CD4-positive, CD25-positive, alpha-beta regulatory T cell (primary cell): ENCODE data around the gene CNFN. TPM values are rescaled to one million over a fixed set of nuclear protein-coding genes. Genes with fewer than 3 reads are reported as not detected.

Experiments
- ATAC-seq, 2 donors: fragments of 150-1000 bp; cut with Tn5 transposase; one replicate each; pipeline ENCODE4 v1.10.0; 2021; ENCODE audit warnings: low read depth in 2 of 2, moderate number of reproducible peaks in 2 of 2, moderate library complexity in 1 of 2
- DNase-seq, 3 donors: peaks; one replicate each; pipeline versions ENCODE4 v3.0.0 to v3.0.0-alpha.2; 2012 to 2022; ENCODE audit warnings: mixed read lengths in 1 of 3
- H3K27ac ChIP-seq: one replicate; pipeline ENCODE4 v1.7.0; 2013; ENCODE audit warnings: mild to moderate bottlenecking, low read length; ENCODE audit not compliant: insufficient read depth, poor library complexity, severe bottlenecking
- H3K27me3 ChIP-seq: one replicate; pipeline ENCODE4 v1.7.0; 2013; ENCODE audit warnings: low read length; ENCODE audit not compliant: control insufficient read depth, insufficient read depth
- H3K36me3 ChIP-seq: one replicate; pipeline ENCODE4 v1.7.0; 2013; ENCODE audit warnings: mild to moderate bottlenecking, low read length, moderate library complexity; ENCODE audit not compliant: control insufficient read depth, insufficient read depth
- H3K4me1 ChIP-seq: 2 replicates; pipeline ENCODE4 v1.7.0; 2013; ENCODE audit warnings: mild to moderate bottlenecking, low read length; ENCODE audit not compliant: insufficient read depth, control insufficient read depth, poor library complexity, severe bottlenecking
- H3K4me3 ChIP-seq: one replicate; pipeline ENCODE4 v1.7.0; 2013; ENCODE audit warnings: low read depth, mild to moderate bottlenecking, low read length, moderate library complexity
- H3K9me3 ChIP-seq, 2 experiments: 1 replicate in 1 of 2; 2 replicates in 1 of 2; pipeline ENCODE4 v1.7.0; 2013; ENCODE audit warnings: low read length in 2 of 2, mild to moderate bottlenecking in 1 of 2, moderate library complexity in 1 of 2; ENCODE audit not compliant: control insufficient read depth in 2 of 2
- H3K27ac Mint-ChIP-seq, 3 donors: one replicate each; pipeline ENCODE4 v1.8.0; 2020 to 2022; ENCODE audit warnings: mild to moderate bottlenecking in 3 of 3, mixed read lengths in 3 of 3, moderate library complexity in 2 of 3
- H3K27me3 Mint-ChIP-seq: one replicate; pipeline ENCODE4 v1.8.0; 2022; ENCODE audit warnings: mild to moderate bottlenecking, mixed read lengths
- H3K36me3 Mint-ChIP-seq: one replicate; pipeline ENCODE4 v1.8.0; 2020; ENCODE audit warnings: mixed read lengths
- H3K4me1 Mint-ChIP-seq, 4 donors: one replicate each; pipeline ENCODE4 v1.8.0; 2020 to 2022; ENCODE audit warnings: mixed read lengths in 4 of 4, mild to moderate bottlenecking in 1 of 4
- H3K4me3 Mint-ChIP-seq, 4 donors: one replicate each; pipeline ENCODE4 v1.8.0; 2020 to 2022; ENCODE audit warnings: mild to moderate bottlenecking in 4 of 4, mixed read lengths in 4 of 4, moderate library complexity in 3 of 4
- H3K9me3 Mint-ChIP-seq, 7 donors: one replicate each; pipeline ENCODE4 v1.8.0; 2020 to 2022; ENCODE audit warnings: mixed read lengths in 7 of 7, mild to moderate bottlenecking in 3 of 7, moderate library complexity in 2 of 7
- polyA plus RNA-seq, 4 donors: library from polyadenylated mRNA; unstranded; fragments of 300-500 nt; fragmentation: Illumina TruSeq; gene quantifications; one replicate each; pipeline ENCODE4 v1.2.3, GENCODE V29; 2021
- total RNA-seq: library from RNA; stranded (reverse); gene quantifications from one replicate; pipeline ENCODE4 v1.2.3, GENCODE V29; 2022

The CNFN gene
- total and polyA plus RNA-seq, 5 donors from 2014 or later, result 0.49 TPM; not detected in 3

- Histone ChIP-seq H3K27me3 (no peaks in the 10 kb centered on the region), H3K36me3 (no peaks in the 10 kb centered on the region), H3K27ac (no peak overlapping the region), H3K4me3 (no peak overlapping the region), H3K4me1 (no peaks in the 10 kb centered on the region), H3K9me3 (no peaks in the 10 kb centered on the region)
- Mint-ChIP-seq H3K27me3 (peaks cover 27% of the 10 kb centered on the region), H3K4me1 (peaks cover 0 to 2% (median 0%) of the 10 kb centered on the region in 4 donors), H3K9me3 (no peaks in the 10 kb centered on the region), H3K4me3 (no peak overlapping the region), H3K36me3 (peaks cover 5% of the 10 kb centered on the region), H3K27ac (peak overlapping the region in 2 of 3 donors; percentile 14 to 62)
- no peak for ATAC-seq
- DNase-seq, result no peak
Measured at GRCh38 chr19:42378225-42379215, 11.6 kb downstream of the CNFN start.

- DNase-seq, result no peak
- no peak for ATAC-seq
- H3K27me3 ChIP-seq, result no peaks in the 10 kb centered on the region
- H3K9me3 ChIP-seq, result no peaks in the 10 kb centered on the region
- H3K4me1 Mint-ChIP-seq, result peaks cover 0 to 2% (median 0%) of the 10 kb centered on the region in 4 donors
- no peaks in the 10 kb centered on the region for H3K9me3 Mint-ChIP-seq
- no peak overlapping the region for H3K4me3 Mint-ChIP-seq
- no peak overlapping the region for H3K27ac Mint-ChIP-seq
- H3K36me3 Mint-ChIP-seq, result peaks cover 5% of the 10 kb centered on the region
- no peaks in the 10 kb centered on the region for H3K36me3 ChIP-seq
- no peak overlapping the region for H3K27ac ChIP-seq
- H3K27me3 Mint-ChIP-seq, result peaks cover 13% of the 10 kb centered on the region
- no peaks in the 10 kb centered on the region for H3K4me1 ChIP-seq
- no peak overlapping the region for H3K4me3 ChIP-seq
Measured at GRCh38 chr19:42376177-42376555, 13.9 kb downstream of the CNFN start.

GRCh38 chr19:42375415-42376176 is 14.5 kb downstream of the CNFN start:
- Mint-ChIP-seq H3K9me3 (no peaks in the 10 kb centered on the region), H3K4me3 (no peak overlapping the region)

GRCh38 chr19:42374826-42375376 is 15.2 kb downstream of the CNFN start:
- no peaks in the 10 kb centered on the region for H3K4me1 ChIP-seq
- Mint-ChIP-seq H3K36me3 (peaks cover 5% of the 10 kb centered on the region), H3K9me3 (no peaks in the 10 kb centered on the region), H3K4me3 (no peak overlapping the region), H3K4me1 (peaks cover 0 to 2% (median 0%) of the 10 kb centered on the region in 4 donors), H3K27me3 (peaks cover 8% of the 10 kb centered on the region), H3K27ac (no peak overlapping the region)
- DNase-seq (no peak), ATAC-seq (no peak)
- no peak overlapping the region for H3K4me3 ChIP-seq
- H3K36me3 ChIP-seq, result no peaks in the 10 kb centered on the region
- no peak overlapping the region for H3K27ac ChIP-seq
- no peaks in the 10 kb centered on the region for H3K9me3 ChIP-seq
- no peaks in the 10 kb centered on the region for H3K27me3 ChIP-seq

More at GRCh38 chr19:42375415-42376176, 14.5 kb downstream of the CNFN start:
- Histone ChIP-seq H3K36me3 (no peaks in the 10 kb centered on the region), H3K4me3 (no peak overlapping the region), H3K9me3 (no peaks in the 10 kb centered on the region), H3K27me3 (no peaks in the 10 kb centered on the region), H3K27ac (no peak overlapping the region), H3K4me1 (no peaks in the 10 kb centered on the region)
- DNase-seq, result no peak
- ATAC-seq, result no peak
- peaks cover 12% of the 10 kb centered on the region for H3K27me3 Mint-ChIP-seq
- no peak overlapping the region for H3K27ac Mint-ChIP-seq
- H3K36me3 Mint-ChIP-seq, result peaks cover 5% of the 10 kb centered on the region
- H3K4me1 Mint-ChIP-seq, result peaks cover 0 to 2% (median 0%) of the 10 kb centered on the region in 4 donors

- no peaks in the 10 kb centered on the region for H3K27me3 Mint-ChIP-seq
- DNase-seq, result no peak
- ATAC-seq, result no peak
- no peak overlapping the region for H3K27ac ChIP-seq
- no peaks in the 10 kb centered on the region for H3K27me3 ChIP-seq
- H3K4me1 ChIP-seq, result no peaks in the 10 kb centered on the region
- no peak overlapping the region for H3K4me3 Mint-ChIP-seq
- no peaks in the 10 kb centered on the region for H3K9me3 ChIP-seq
- peaks cover 5% of the 10 kb centered on the region for H3K36me3 Mint-ChIP-seq
- no peak overlapping the region for H3K4me3 ChIP-seq
- H3K9me3 Mint-ChIP-seq, result no peaks in the 10 kb centered on the region
- H3K27ac Mint-ChIP-seq, result no peak overlapping the region
- H3K4me1 Mint-ChIP-seq, result no peaks in the 10 kb centered on the region
- no peaks in the 10 kb centered on the region for H3K36me3 ChIP-seq
Measured at GRCh38 chr19:42370626-42371175, 19.4 kb downstream of the CNFN start.

- Histone ChIP-seq H3K4me1 (no peaks in the 10 kb centered on the region), H3K27me3 (no peaks in the 10 kb centered on the region), H3K4me3 (no peak overlapping the region), H3K27ac (no peak overlapping the region), H3K9me3 (no peaks in the 10 kb centered on the region), H3K36me3 (no peaks in the 10 kb centered on the region)
- Mint-ChIP-seq H3K36me3 (peaks cover 5% of the 10 kb centered on the region), H3K4me1 (no peaks in the 10 kb centered on the region), H3K4me3 (no peak overlapping the region), H3K9me3 (no peaks in the 10 kb centered on the region), H3K27me3 (no peaks in the 10 kb centered on the region), H3K27ac (no peak overlapping the region)
- no peak for ATAC-seq
- no peak for DNase-seq
Measured at GRCh38 chr19:42370068-42370520, 20.0 kb downstream of the CNFN start.

- no peak for ATAC-seq
- peaks cover 7% of the 10 kb centered on the region for H3K36me3 Mint-ChIP-seq
- Histone ChIP-seq H3K4me3 (no peak overlapping the region), H3K27me3 (no peaks in the 10 kb centered on the region), H3K9me3 (no peaks in the 10 kb centered on the region), H3K36me3 (no peaks in the 10 kb centered on the region), H3K27ac (no peak overlapping the region), H3K4me1 (no peaks in the 10 kb centered on the region)
- H3K4me3 Mint-ChIP-seq, result no peak overlapping the region
- H3K9me3 Mint-ChIP-seq, result no peaks in the 10 kb centered on the region
- H3K27ac Mint-ChIP-seq, result no peak overlapping the region
- no peaks in the 10 kb centered on the region for H3K27me3 Mint-ChIP-seq
- no peak for DNase-seq
- no peaks in the 10 kb centered on the region for H3K4me1 Mint-ChIP-seq
Measured at GRCh38 chr19:42369433-42370067, 20.5 kb downstream of the CNFN start.
